ENCODE measurements around the gene PAFAH1B2.
"Not testable (repeated sequence)": the region's sequence is repeated elsewhere in the genome, so short reads cannot be mapped to it uniquely, and the experiment has no call there.

Gene PAFAH1B2

DNA sequence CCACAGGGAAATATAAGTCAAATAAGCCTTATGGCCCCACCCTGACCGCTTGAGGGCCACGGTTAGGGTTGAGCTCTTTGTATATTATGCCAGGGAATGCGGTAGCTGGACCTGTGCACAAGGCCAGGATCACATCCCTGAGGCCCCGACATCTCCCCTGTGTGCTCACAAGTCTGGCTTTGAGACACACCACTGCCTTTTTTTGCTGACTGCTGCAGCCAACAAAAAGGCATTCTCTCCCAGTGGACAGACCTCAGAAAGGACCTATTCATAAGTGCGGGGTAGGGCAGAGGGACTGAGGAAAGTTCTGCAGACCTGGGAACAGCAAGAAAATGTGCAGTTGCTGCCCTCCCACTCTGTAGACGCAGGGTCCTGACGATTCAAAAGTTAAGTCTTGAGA is 31.0 kb downstream of the PAFAH1B2 start:
- no peak for DNase-seq

DNA sequence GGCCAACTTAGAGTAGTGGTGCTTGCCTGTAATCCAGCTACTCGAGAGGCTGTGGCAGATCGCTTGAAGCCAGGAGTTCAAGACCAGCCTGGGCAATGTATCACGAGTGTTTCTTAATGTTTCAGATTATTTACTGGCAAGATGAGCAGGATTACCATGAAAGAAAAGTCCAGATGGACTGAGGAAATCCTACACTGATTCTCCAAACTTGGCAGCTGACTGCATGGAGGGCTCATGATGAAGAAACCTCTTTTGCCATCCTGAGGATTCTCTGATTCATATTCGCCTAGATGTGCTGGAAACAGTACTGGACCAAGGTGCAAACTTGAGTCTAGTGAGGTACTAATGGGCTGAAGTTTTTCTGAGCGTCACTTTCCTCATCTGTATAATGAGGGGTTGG is 31.7 kb downstream of the PAFAH1B2 start:
- no peak for DNase-seq

DNA sequence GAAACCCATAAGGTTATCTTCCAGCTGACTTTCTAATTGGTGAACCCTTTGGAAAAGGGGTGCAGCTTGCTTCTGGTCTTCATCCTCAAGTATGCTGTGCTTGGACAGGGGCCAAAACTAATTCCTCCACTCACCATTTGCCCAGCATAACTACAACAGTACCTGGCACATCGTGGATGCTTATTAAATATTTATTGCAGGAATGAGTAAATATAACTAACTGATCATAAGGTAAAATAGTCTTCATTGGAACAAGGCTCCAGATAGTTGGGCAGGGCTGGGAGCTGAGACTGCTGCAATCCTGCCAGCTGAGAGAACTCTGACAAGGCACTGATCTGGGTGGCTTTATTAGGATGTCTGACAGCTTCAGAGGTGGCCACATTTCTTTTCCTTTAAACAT is 32.1 kb downstream of the PAFAH1B2 start:
- DNase-seq, result no peak

DNA sequence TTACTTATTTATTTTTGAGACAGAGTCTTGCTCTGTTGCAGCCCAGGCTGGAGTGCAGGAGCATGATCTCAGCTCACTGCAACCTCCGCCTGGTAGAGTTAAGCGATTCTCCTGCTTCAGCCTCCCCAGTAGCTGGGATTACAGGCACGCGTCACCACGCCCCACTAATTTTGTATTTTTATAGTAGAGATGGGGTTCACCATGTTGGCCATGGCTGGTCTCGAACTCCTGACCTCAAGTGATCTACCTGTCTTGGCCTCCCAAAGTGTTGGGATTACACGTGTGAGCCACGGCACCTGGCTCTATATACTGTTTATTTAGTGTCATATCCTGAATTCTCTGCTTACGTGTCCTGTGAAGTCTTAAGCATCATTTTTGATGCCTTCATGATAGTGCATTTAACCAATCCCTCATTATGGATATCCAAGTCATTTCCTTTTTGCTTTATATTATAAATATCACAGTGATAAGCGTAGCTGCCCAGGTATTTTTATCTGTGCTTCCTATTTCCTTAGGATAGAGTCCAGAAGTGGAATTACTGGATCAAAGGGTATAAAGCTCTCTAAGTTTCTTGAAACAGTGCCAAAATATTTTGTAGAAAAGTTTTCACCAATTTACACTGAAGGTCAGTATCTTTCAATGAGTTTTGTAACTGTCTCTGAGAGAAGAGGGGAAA is 33.6 kb downstream of the PAFAH1B2 start:
- DNase-seq, result no peak

DNA sequence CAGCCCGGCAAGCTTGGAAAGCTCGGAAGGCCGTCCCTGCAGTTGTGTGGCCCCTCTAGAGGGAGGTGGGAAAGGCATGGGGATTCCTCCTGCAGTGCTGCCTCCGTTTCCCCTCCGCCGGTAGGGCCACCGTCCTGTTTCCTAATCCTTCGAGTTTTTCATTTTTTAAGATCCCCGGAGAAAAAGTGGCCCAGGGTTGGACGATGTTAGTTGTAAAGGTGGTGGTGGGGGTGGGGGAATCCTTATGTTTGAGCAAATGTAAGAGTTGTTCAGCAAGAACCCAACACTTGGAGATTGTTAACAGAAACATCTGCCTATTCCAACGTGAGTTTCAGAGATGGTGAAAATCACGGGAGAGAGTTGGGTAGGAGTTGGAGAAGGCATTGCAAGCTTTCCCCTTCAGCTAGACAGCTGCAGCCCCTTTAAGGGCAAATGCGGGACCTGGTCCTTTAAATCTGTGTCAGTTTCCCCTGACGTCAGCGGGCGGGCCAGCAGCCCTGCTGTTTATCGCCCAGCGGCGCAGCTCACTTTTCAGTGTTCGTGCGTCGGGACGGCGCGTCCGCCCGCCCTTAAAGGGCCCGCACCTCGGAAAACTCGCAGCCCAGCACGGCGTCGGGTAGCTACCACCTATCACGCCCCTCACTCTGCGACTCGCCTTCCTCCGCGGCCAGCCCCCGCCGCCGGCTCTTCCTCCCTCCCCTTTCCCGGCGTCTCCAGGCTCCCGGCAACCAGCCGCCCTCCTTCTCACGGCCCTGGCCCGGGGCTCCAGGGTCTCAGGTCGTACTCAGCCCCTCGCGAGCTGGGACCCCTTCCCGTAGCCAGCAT is 34.3 kb downstream of the PAFAH1B2 start, which contains the start of gene SIDT2:
Gene SIDT2, plus strand, starts transcription at position 534 of the 825 bp plus-strand sequence. CDS start 521 bp downstream, outside the sequence.
- DNase-seq, result peak; percentile 70

DNA sequence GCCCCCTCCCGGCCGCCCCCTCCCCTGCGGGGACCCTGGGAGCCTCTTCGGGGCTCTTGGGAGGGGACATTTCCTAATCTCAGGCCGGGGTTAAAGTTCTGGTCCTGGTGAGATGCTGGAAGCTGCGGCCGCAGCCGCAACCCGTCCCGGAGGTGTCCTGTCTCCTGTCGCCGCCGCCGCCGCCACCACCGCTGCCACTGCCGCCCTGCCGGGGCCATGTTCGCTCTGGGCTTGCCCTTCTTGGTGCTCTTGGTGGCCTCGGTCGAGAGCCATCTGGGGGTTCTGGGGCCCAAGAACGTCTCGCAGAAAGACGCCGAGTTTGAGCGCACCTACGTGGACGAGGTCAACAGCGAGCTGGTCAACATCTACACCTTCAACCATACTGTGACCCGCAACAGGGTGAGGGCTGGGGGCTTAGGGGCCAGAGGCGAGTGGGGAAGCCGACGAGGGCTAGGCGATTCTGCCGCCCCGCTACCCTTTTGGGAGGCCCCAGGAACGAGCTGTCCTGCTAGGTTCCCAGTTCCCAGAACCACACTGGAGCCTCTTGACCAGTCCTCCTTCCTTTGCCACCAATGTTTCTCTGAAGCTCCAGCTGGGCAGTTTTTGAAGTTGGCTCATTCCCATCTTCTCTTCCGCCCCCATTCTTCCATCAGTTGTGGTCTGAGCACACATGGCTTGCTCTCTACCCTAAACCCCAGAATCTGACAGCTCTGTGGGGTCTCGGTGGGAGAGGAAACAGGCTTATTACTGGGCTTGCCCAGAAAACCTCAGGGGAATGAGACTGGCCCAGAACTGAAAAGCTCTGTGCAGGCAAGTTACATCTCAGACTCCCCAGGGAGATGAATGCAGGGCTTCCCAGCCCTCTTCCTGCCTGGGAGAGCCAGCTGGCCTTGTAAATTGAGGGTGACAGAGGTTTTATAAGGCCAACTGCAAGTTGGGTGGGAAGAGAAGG is 35.2 kb downstream of the PAFAH1B2 start:
- no peak for DNase-seq

DNA sequence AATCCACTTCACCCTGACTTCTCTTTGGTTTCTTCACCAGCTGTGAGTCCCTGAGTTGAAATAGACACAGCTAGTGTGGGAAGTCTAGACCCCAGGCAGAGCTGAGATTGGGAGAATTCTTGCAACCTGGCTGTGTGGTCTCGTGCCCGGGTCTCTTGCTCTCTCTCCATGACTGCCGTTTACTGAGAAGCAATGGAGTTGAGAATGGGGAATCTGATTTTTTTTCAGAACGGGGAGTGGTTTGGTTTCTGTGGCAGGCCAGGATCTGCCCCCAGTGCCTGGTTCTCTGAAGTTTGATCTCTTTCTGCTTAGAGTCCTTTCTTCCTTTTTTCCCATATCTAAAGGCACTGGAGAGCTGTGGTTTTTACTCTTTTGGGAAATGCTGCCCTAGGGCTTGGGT is 35.9 kb downstream of the PAFAH1B2 start:
- DNase-seq, result no peak

DNA sequence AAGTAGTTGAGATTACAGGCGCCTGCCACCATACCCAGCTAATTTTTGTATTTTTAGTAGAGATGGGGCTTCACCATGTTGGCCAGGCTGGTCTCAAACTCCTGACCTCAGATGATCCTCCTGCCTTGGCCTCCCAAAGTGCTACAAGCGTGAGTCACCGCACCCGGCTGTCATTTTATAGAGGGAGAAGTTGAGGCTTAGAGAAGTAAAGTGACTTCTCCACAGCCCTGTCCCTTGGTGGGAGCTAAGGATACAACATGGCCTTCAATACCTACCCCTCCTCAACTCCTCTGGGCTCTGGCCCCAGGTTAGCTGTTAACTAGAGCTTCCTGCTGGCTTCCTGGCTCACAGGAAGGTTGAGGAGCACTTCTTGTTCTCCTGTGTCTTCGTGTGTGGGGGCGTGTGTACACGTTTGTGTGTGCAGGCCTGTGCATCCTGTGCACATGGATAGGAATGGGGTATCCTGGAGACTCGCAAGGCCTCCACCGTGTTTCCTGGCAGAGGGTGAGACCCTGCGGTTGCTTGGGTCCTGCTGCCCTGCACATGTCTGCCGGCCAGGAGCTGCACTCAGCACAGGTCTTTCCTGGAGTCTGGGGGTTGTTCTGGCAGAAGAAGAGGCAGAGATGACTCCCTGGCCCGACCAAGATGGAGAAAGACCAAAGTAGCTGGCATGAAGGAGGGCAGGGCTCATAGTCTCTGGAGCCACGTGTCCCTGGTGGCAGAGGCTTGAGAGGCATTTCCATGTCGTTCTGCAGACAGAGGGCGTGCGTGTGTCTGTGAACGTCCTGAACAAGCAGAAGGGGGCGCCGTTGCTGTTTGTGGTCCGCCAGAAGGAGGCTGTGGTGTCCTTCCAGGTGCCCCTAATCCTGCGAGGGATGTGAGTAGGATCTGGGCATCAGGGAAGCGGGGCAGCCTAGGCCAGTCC is 36.8 kb downstream of the PAFAH1B2 start:
- peak; percentile 19 for DNase-seq

DNA sequence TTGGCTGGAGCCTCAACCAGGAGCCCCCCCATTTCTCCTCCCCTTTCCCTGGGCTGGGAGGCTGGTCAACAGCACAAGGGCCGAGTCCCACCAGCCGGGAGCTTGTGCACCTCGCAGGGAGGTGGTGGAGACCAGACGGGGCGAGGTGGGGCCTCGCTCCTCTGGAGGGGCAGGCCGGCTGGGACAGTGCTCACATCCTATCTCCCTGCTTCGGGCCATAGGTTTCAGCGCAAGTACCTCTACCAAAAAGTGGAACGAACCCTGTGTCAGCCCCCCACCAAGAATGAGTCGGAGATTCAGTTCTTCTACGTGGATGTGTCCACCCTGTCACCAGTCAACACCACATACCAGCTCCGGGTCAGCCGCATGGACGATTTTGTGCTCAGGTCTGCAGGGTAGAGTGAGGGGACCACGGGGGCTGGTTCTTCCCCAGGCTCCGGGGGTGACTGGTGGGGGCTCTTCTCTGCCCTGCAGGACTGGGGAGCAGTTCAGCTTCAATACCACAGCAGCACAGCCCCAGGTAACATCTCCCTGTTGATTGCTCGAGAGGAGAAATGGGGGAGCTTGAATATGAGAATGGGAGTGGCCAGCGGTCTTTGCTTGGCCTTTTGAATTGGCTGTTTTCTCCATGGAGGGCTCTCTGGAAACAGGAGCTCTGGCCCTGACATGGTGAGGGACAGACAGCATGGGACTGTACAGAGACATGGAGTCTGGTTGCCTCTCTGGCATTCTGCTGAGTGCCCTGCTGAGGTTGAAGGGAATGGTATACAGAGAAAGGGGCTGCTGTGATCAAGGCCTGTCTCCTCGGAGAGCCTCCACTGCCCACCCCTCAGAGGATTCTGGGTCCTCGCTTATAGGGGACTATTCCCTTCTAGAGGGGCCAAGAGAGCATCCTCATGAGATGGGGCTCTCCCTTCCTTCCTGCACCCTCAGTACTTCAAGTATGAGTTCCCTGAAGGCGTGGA is 37.8 kb downstream of the PAFAH1B2 start:
- no peak for DNase-seq

DNA sequence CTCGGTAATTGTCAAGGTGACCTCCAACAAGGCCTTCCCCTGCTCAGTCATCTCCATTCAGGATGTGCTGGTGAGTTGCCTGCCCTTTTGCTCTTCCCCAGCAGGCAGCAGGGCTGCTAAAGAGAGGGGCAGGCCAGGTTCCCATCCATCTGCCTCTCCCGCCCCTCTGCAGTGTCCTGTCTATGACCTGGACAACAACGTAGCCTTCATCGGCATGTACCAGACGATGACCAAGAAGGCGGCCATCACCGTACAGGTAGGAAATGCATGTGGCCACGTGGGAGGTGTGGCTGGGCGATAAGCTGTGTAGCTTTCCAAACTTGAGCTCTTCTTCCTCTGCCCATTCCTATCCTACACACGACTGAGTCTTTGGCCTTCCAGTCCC is 38.5 kb downstream of the PAFAH1B2 start:
- DNase-seq, result no peak

DNA sequence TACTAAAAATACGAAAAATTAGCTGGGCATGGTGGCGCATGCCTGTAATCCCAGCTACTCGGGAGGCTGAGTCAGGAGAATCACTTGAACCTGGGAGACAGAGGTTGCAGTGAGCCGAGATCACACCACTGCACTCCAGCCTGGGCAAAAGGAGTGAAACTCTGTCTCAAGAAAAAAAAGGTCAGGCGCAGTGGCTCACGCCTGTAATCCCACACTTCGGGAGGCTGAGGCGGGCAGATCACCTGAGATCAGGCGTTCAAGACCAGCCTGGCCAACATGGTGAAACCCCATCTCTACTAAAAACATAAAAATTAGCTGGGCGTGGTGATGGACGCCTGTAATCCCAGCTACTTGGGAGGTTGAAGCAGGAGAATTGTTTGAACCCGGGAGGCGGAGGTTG is 39.1 kb downstream of the PAFAH1B2 start:
- DNase-seq, result not testable (repeated sequence)

DNA sequence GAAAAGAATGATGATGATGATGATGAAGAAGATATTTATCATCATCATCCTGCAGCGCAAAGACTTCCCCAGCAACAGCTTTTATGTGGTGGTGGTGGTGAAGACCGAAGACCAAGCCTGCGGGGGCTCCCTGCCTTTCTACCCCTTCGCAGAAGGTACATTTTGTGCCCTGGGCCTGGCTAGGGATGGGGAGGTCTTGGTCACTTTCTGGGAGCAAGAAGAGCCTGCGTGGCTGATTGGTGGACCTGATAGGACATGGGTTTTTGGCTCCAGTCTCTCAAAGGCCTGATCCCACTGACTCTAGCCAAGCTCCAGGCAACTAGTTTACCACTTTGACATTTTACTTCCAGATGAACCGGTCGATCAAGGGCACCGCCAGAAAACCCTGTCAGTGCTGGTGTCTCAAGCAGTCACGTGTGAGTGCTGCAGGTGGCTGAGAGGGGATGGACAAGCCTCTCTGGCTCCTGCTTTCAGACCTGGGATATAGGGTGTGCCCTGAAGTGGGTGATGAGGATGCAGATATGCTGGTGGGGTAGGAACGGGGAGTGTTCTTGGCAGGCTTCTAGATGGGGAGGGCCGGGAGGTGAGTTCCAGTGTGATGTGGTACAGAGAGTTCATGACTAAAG is 39.8 kb downstream of the PAFAH1B2 start:
- DNase-seq, result no peak

DNA sequence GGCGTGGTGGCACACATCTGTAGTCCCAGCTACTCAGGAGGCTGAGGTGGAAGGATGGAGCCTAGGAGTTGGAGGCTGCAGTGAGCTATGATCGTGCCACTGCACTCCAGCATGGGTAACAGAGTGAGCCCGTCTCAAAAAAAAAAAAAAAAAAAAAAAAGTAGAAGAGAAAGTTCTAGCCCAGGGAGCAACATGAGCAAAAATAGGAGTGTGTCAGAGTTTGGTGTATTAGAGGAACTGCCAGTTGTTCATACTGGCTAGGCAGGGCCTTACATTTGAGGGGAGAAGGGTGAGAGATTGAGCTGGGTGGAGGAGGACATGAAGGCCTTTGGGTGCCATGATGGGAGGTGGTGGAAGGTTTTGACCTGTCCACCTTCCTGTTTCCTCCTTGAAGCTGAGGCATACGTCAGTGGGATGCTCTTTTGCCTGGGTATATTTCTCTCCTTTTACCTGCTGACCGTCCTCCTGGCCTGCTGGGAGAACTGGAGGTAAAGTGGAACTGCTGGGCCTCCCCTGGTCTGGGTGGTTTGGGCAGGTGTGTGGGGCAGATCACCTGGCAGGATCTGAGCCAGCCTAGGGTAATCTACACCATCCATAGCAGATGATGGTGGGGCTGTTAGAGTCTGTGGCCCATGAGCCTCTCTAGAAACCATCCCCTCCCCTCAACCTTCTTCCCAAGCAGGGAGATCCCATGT is 41.8 kb downstream of the PAFAH1B2 start:
- no peak for DNase-seq

DNA sequence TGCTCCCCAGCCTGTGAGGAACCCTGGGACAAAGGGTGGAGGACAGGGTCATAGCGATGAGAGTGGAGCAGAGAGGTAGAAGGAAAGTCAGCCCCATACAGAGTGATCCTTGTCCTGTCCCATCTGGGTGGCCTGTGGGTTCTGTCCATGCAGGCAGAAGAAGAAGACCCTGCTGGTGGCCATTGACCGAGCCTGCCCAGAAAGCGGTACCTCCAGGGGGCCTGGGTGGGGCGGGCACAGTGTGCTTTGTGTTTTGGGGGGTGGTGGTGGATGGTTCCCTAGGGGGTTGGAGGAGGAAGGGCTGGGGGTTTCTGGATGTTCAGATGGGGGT is 42.3 kb downstream of the PAFAH1B2 start:
- no peak for DNase-seq

DNA sequence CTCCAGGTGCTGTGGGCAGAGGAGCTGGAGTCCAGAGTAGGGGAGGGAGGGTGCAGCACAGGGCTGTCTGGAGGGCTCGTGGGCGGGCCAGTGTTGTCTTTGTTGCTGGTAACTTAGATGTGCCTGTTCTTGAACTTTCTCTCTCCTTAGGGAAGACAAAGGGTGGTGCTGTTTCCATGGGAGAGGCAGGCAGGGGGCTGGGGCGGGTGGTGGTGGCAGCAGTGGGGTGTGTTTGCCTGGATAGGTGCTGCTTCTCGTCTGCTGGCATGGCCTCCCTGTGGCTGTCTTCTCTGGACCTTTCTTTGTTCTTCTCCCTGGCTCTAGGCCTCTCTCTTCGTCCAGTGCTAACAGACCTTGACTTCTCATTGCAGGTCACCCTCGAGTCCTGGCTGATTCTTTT is 42.9 kb downstream of the PAFAH1B2 start:
- DNase-seq, result no peak

DNA sequence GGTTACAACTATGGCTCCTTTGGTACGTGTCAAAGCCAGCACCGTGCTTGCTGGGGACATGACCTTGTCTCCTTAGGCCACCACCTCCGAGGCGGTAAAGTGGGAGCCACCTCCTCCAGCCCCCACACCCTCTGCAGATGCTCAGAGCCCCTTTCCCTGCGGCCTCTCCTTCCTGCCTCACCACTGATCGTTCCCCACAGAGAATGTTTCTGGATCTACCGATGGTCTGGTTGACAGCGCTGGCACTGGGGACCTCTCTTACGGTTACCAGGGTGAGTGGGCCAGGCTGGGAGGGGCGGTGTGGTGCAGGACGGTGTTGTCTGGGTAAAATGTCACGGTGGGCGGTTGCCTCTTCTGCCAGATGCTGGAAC is 43.3 kb downstream of the PAFAH1B2 start:
- DNase-seq, result no peak

DNA sequence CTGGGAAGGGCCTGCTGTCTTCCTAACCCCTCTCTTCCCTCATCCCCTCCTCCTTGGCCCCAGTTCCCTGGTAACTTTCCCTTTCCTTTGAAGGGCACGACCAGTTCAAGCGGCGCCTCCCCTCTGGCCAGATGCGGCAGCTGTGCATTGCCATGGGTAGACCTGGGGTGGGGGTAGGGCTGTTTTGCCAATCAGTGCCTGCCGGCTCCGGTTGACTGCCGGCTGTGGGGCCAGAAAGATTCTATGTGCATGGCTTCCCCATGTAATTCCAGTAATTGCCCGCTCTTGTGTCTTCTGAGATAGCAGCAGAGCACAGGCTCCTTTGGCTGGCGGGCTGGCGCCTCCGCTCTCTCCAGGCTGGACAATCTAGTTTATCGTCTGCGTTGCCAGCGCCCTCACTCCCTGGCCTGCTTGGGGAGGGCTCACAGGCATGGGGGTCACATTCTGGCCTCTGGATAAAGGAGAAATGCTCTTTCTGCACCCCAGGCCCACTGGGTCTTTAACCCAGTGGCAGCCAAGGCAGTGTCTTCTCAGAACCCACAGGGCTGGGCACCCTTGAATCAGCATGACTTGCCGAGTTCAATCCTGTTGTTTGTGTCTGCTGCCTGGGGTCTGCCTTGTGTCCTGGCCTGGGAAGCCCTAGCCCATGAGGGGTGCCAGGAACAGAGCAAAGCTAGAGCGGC is 43.9 kb downstream of the PAFAH1B2 start:
- no peak for DNase-seq

DNA sequence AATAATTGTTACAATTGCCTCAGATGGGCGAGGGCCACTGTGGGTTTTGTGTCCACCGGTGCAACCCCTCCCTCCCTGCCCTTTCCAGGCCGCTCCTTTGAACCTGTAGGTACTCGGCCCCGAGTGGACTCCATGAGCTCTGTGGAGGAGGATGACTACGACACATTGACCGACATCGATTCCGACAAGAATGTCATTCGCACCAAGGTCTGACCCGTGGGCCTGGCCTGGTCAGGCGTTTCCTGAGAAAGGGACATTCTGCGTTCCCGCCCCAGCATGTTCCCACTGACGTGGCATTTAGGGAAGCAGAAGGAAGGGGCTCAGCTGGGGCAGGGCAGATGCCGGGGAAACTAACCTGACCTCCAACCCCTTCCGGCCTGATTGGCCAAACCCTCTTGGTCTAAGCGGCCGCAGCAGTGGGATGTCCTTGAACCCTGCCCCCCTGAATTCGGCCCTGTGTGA is 44.6 kb downstream of the PAFAH1B2 start:
- no peak for DNase-seq
